Central memory CD8-positive, alpha-beta T cell (primary cell): Measurements from ENCODE around the gene CLIC1.
"Not testable (repeated sequence)": the region's sequence is repeated elsewhere in the genome, so short reads cannot be mapped to it uniquely, and the experiment has no call there.

Source experiments
- ATAC-seq: fragments of 150-1000 bp; cut with Tn5 transposase; replicated peaks from 2 replicates; pipeline ENCODE4 v1.10.0; 2022; ENCODE audit warnings: mild to moderate bottlenecking, moderate FRiP score, moderate number of reproducible peaks; ENCODE audit not compliant: poor library complexity, severe bottlenecking; ENCODE audit errors: extremely low read depth
- DNase-seq, 2 donors: peaks; one replicate each; pipeline ENCODE4 v3.0.0; 2021; ENCODE audit warnings: low spot score in 2 of 2
- H3K27ac Mint-ChIP-seq: one replicate; pipeline ENCODE4 v1.8.0; 2022; ENCODE audit warnings: low read depth, mild to moderate bottlenecking, moderate library complexity, mixed read lengths
- H3K27me3 Mint-ChIP-seq: one replicate; pipeline ENCODE4 v1.8.0; 2022; ENCODE audit warnings: mixed read lengths
- H3K36me3 Mint-ChIP-seq: one replicate; pipeline ENCODE4 v1.8.0; 2022; ENCODE audit warnings: mild to moderate bottlenecking, moderate library complexity, mixed read lengths; ENCODE audit not compliant: insufficient read depth
- H3K4me1 Mint-ChIP-seq: one replicate; pipeline ENCODE4 v1.8.0; 2022; ENCODE audit warnings: mixed read lengths
- H3K4me3 Mint-ChIP-seq: one replicate; pipeline ENCODE4 v1.8.0; 2022; ENCODE audit warnings: mild to moderate bottlenecking, moderate library complexity, mixed read lengths
- H3K9me3 Mint-ChIP-seq: one replicate; pipeline ENCODE4 v1.8.0; 2022; ENCODE audit warnings: mixed read lengths

The CLIC1 gene

DNA sequence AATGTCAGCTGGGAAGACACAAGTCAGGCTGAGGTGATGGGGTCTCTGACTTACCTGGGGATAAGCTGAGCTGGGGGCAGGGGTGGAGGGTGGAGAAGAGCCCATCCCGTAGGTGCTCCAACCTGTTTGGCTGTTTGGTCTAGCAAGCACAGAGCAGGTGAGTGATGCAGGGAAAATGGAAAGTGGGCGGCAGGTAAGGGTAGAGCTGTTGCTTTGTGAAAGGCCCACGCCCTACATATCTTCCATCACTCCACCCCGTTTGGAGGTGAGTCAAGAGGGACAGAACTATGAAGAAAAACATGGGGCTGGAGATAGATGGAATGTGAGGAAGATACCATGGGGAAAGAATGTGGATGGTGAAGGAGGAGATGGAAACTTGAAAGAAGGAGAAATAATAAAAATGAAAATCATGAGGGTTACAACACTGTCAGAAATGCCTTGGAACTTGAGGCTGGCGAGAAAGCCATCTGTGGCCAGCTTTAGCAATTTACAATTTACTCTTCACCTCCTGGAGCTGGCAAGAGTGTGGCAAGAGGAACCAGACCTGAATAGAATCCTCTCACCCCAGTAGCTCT lies 16.0 kb downstream of the CLIC1 start:
- H3K36me3 Mint-ChIP-seq, result no peaks in the 10 kb centered on the region
- ATAC-seq (no peak), DNase-seq (no peak)
- H3K27ac Mint-ChIP-seq, result no peak overlapping the region
- H3K4me3 Mint-ChIP-seq, result no peak overlapping the region
- no peaks in the 10 kb centered on the region for H3K9me3 Mint-ChIP-seq
- H3K27me3 Mint-ChIP-seq, result no peaks in the 10 kb centered on the region
- no peaks in the 10 kb centered on the region for H3K4me1 Mint-ChIP-seq

DNA sequence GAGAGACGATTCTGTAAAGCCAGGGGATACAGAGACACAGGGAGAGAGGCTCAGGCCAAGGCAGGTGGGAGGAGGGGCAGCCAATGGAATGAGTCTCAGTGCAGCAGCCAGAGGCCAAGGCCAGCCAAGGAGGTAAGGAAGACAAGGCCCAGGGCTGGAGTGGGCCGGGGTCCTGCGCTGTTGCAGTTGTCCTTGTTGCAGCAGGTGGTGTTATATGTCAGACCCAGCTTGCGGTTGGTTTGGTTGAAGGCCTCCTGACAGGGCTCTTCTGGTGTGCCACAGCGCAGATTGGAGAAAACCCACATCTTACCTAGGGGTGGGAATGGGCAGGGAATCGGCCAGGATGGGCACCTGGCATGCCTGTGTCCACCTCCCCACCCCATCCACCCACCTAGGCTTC lies 17.3 kb downstream of the CLIC1 start:
- H3K36me3 Mint-ChIP-seq, result no peaks in the 10 kb centered on the region
- no peak overlapping the region for H3K27ac Mint-ChIP-seq
- no peaks in the 10 kb centered on the region for H3K9me3 Mint-ChIP-seq
- no peak overlapping the region for H3K4me3 Mint-ChIP-seq
- H3K27me3 Mint-ChIP-seq, result no peaks in the 10 kb centered on the region
- no peak for ATAC-seq
- DNase-seq, result no peak
- H3K4me1 Mint-ChIP-seq, result no peaks in the 10 kb centered on the region

DNA sequence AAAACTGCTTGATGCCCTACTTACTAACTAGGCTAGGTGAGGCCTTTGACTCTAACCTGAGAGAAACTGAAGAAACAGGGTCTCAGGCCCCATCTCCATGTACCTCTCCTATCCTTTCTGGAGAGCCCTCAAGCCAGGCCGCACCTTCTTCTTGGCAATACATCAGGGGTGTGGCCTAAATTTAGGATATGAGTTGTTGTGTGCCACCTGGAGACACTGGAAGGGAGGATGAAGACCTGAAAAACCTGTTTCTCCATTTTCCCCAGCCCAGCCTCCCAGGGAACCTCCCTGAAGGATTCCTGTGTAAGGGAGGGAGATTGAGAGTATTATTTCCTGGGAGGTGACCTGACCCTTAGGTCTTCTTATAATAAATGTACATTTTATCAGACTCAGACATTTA lies 18.1 kb downstream of the CLIC1 start:
- no peaks in the 10 kb centered on the region for H3K4me1 Mint-ChIP-seq
- DNase-seq (no peak), ATAC-seq (no peak)
- no peaks in the 10 kb centered on the region for H3K27me3 Mint-ChIP-seq
- no peaks in the 10 kb centered on the region for H3K36me3 Mint-ChIP-seq
- H3K4me3 Mint-ChIP-seq, result no peak overlapping the region
- H3K27ac Mint-ChIP-seq, result no peak overlapping the region
- no peaks in the 10 kb centered on the region for H3K9me3 Mint-ChIP-seq

DNA sequence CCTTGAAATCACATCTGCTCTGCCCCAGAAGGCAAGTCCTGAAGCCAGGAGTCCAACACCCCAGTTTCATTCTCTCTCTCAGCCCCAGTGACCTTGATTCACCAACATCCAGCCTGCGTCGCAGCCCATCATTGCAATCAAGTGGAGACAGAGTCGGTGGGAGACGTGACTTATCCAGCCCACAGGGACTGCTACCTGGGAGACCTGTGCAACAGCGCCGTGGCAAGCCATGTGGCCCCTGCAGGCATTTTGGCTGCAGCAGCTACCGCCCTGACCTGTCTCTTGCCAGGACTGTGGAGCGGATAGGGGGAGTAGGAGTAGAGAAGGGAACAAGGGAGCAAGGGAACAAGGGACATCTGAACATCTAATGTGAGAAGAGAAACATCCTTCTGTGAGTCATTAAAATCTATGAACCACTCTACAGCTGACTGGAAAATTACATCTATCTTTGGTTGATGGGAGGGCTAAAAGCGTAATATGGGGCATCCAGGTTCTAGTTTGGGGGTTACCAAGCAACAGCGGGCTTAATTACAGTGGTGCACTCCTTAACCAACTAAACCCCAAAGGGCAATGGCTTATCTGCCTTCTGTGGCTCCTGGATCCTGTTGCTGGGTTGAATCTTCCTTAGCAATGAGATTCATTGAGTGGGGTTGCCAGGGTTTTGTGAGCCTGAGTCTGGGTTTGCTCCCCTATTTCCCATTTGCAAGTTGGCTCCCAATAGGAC lies 18.7 kb downstream of the CLIC1 start:
- Mint-ChIP-seq H3K27ac (no peak overlapping the region), H3K9me3 (no peaks in the 10 kb centered on the region), H3K27me3 (no peaks in the 10 kb centered on the region), H3K36me3 (no peaks in the 10 kb centered on the region), H3K4me1 (no peaks in the 10 kb centered on the region), H3K4me3 (no peak overlapping the region)
- no peak for ATAC-seq
- DNase-seq, result no peak

DNA sequence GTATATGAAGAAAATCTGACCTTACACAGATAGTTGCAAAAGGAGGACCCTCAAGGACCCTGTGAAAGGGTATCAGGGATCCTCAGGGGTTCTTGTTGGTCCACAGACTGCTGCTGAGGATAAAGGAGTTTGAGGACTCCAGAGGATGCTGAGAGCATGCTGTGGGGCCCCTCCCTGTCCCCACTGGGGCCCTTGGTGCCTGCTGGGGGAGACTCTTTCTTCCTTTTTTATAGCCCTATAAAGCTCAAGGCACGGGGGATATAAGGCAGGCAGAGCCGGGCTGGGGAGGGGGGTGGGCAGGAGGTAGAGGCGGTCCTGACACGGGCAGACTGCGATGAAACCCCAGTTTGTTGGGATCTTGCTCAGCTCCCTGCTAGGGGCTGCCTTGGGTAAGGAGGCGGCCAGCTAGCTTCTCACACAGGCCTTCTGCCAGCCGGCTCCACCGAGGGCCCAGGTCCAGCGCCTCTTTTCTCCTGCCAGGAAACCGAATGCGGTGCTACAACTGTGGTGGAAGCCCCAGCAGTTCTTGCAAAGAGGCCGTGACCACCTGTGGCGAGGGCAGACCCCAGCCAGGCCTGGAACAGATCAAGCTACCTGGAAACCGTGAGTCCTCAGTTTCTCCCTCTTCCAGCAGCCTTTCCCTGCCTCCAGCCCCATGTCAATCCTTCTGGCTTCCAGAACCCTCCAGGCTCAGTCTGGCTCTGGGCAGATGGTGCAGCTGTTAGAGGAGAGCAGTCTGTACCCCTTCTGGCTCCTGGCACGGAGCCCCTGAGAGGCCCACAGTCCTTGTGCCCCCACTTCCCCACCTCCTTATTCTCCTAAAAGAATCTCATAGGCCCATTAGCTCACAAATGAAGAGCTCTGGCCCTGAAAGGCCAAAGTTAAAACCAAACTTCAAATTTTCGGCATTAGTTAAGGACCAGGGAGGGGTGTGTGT lies 21.0 kb downstream of the CLIC1 start, which contains the start of gene LY6G6D:
LY6G6D (plus strand) TSS at position 327 of the 937 bp plus-strand sequence; CDS start at position 335, 8 bp downstream.
- H3K27me3 Mint-ChIP-seq, result no peaks in the 10 kb centered on the region
- H3K9me3 Mint-ChIP-seq, result no peaks in the 10 kb centered on the region
- DNase-seq (no peak), ATAC-seq (no peak)
- H3K36me3 Mint-ChIP-seq, result no peaks in the 10 kb centered on the region
- H3K27ac Mint-ChIP-seq, result no peak within 1 kb of the TSS
- H3K4me3 Mint-ChIP-seq, result no peak within 1 kb of the TSS
- peaks cover 17% of the 10 kb centered on the region for H3K4me1 Mint-ChIP-seq

DNA sequence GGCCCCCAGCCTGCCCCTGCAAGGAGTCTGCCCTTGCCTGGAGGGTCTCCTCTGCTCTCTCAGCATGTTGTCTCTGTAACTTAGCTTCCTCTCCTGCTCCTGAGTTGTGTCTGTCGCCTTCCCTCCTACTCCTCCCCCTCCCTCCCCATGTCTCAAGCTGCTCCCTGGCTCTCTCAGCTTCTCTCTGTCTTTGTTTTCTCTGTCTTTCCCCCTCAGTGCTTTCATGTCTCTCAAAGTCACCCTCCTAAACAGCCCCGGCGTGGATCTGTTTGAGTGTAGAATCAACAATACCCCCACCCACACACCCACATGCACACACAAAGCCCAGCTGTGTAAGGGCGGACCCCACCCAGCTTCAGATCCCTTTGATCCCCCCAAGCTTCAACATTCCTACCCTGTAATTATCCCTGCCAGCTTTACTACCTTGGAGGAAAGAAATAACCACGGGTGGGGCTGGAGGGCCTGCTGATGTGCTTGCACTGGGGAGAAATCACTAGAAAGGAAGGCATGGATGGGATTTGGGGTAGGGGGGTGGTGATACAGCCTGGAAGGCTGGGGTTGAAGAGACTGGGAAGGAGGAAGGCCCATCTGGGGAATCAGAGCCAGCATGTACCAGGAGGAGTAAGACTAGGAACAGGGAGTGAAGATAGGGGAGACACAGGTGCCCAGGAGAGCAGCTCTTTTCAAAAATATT lies 22.2 kb downstream of the CLIC1 start:
- ATAC-seq (no peak), DNase-seq (no peak)
- Mint-ChIP-seq H3K27me3 (no peaks in the 10 kb centered on the region), H3K36me3 (no peaks in the 10 kb centered on the region), H3K9me3 (no peaks in the 10 kb centered on the region), H3K4me3 (no peak overlapping the region), H3K27ac (no peak overlapping the region), H3K4me1 (peaks cover 17% of the 10 kb centered on the region)

DNA sequence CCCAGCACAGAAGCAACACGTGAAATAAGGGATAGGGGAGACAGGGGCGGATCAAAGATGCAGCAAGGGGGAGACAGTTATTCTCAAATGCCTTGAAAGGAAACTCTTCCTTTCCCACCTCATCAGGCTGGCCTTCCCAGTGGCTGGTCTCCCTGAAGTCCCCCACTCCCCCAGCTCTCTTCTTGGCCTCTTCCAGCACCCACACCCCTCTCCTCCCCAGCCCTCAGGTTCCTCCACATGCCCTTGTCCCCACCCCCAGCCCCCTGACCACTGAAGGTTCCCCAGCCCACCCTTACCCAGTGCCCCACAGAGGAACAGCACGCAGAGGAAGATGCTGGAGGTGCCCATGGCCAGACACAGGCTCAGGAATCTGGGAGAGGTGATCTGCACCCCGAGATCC lies 22.9 kb downstream of the CLIC1 start:
- no peak overlapping the region for H3K27ac Mint-ChIP-seq
- ATAC-seq, result no peak

DNA sequence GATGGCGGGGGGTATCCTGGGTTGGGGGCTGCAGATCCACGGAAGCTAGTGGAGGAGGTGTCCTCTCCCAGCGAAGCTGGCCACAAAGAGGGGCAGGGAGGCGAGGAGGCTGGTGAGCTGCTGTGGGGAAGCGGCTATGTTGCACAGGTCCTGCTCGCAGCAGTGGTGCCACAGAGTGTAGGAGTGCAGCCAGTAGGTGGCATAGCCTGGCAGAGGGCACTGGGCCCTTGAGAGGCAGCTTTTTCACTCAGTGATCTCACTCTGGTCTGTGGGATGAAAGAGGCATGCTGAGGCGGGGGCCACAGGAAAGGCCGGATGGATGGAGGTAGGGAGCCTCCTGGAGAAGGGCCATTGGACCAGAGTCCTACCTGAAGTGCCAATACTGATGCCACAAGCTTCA lies 24.0 kb downstream of the CLIC1 start:
- H3K27ac Mint-ChIP-seq, result peak overlapping the region; percentile 65
- no peak overlapping the region for H3K4me3 Mint-ChIP-seq
- ATAC-seq (no peak), DNase-seq (no peak)
- H3K4me1 Mint-ChIP-seq, result peaks cover 17% of the 10 kb centered on the region
- H3K36me3 Mint-ChIP-seq, result no peaks in the 10 kb centered on the region
- no peaks in the 10 kb centered on the region for H3K27me3 Mint-ChIP-seq
- H3K9me3 Mint-ChIP-seq, result no peaks in the 10 kb centered on the region

More for the DNA sequence above, 22.9 kb downstream of the CLIC1 start:
- Mint-ChIP-seq H3K4me3 (no peak overlapping the region), H3K9me3 (no peaks in the 10 kb centered on the region), H3K36me3 (no peaks in the 10 kb centered on the region), H3K4me1 (peaks cover 17% of the 10 kb centered on the region), H3K27me3 (no peaks in the 10 kb centered on the region)
- DNase-seq, result no peak

DNA sequence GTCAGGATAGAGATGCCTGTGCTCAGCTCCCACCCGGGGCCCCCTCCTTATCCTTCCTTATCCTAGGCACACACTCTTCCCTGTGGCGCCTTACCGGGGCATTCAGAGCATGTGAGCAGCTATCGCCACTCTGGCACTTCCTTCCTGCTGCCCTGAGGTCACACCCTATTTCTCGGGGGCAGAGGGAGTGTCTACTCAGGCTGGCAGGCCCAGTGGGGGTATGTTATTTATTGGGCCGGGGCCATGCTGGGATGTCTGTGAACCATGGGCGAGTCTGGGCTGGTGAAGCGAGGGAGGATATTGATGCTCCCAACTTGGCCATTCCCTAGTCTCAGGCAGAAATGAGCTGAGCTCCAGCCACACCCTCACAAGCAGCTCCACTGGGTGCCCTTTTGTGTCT lies 25.1 kb downstream of the CLIC1 start:
- Mint-ChIP-seq H3K9me3 (no peaks in the 10 kb centered on the region), H3K27ac (peak overlapping the region; percentile 47), H3K4me1 (peaks cover 17% of the 10 kb centered on the region), H3K27me3 (no peaks in the 10 kb centered on the region), H3K36me3 (no peaks in the 10 kb centered on the region), H3K4me3 (no peak overlapping the region)
- DNase-seq (no peak), ATAC-seq (no peak)

DNA sequence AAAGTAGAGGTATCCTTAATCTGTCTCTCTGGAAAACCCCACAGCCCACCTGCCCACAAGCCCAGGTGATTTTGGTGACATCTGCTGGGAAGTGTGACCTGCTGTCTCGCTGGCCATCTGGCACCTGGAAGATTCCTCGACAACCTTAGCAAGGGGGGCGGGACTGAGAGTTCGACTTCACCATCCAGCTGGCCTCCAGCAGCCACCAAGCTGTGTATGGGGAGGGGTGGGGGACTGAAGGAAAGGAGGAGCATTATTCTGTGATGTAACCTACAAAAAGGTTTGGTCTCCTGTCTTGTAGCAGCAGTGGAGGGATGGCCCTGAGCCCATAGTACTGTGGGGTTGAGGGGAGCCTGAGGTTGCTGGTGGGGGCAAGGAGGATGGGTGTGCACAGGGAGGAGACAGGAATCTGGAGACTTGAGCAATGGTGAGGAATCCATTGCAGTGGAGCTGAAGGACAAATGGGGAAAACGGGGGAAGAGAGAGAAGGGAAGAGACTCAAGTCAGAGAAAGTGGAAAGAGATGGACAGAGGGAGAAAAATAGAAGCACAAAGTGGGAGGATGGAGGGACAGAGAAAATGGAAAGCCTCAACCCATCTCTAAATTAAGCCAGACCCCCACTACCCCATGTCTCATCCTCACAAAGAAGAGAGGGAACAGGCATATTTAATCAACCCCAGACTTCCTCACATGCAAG lies 25.7 kb downstream of the CLIC1 start:
- H3K4me1 Mint-ChIP-seq, result peaks cover 17% of the 10 kb centered on the region
- no peak overlapping the region for H3K4me3 Mint-ChIP-seq
- no peaks in the 10 kb centered on the region for H3K27me3 Mint-ChIP-seq
- no peaks in the 10 kb centered on the region for H3K9me3 Mint-ChIP-seq
- ATAC-seq (no peak), DNase-seq (no peak)
- no peaks in the 10 kb centered on the region for H3K36me3 Mint-ChIP-seq
- H3K27ac Mint-ChIP-seq, result peak overlapping the region; percentile 47

DNA sequence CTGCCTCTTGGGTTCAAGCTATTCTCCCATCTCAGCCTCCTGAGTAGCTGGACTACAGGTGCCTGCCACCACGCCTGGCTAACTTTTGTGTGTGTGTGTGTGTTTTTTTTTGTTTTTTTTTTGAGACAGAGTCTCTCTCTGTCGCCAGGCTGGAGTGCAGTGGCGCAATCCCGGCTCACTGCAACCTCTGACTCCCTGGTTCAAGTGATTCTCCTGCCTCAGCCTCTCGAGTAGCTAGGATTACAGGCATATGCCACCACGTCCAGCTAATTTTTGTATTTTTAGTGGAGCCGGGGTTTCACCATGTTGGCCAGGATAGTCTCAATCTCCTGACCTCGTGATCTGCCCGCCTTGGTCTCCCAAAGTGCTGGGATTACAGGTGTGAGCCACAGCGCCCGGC lies 27.2 kb downstream of the CLIC1 start:
- H3K4me1 Mint-ChIP-seq, result peaks cover 17% of the 10 kb centered on the region
- not testable (repeated sequence) for ATAC-seq, H3K27ac Mint-ChIP-seq, H3K27me3 Mint-ChIP-seq, H3K4me3 Mint-ChIP-seq, H3K36me3 Mint-ChIP-seq, DNase-seq, H3K9me3 Mint-ChIP-seq

DNA sequence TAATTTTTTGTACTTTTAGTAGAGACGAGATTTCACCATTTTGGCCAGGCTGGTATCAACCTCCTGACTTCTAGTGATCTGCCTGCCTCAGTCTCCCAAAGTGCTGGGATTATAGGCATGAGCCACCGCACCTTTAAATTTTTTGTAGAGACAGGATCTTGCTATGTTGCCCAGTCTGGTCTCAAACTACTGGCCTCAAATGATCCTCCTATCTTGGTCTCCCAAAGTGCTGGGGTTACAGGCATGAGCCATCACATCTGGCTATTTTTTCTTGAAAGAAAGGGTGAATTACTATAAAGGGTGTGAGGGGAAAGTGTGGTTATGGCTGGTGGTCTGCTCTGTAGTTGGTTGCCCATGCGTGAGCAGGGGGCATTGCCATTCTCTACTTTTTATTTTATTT lies 28.1 kb downstream of the CLIC1 start:
- H3K36me3 Mint-ChIP-seq, result peaks cover 2% of the 10 kb centered on the region
- no peaks in the 10 kb centered on the region for H3K9me3 Mint-ChIP-seq
- H3K4me3 Mint-ChIP-seq, result no peak overlapping the region
- H3K4me1 Mint-ChIP-seq, result peaks cover 21% of the 10 kb centered on the region
- no peaks in the 10 kb centered on the region for H3K27me3 Mint-ChIP-seq
- ATAC-seq (no peak), DNase-seq (no peak)
- H3K27ac Mint-ChIP-seq, result no peak overlapping the region
